HEK293 (cell line): ENCODE results near the gene ANO2.

ENCODE experiments used
- CTCF ChIA-PET: fragments of 350-600 bp; formaldehyde crosslinking; extraction: SDS; loops from one replicate; lab custom pipeline; 2021; ENCODE audit warnings: antibody characterized with exemption; lab: Yijun Ruan, JAX
- POLR2A ChIA-PET: fragments of 300-600 bp; formaldehyde crosslinking; extraction: SDS; loops from one replicate; lab custom pipeline; 2020; ENCODE audit warnings: antibody characterized with exemption, inconsistent platforms; lab: Yijun Ruan, JAX
- H3K27ac ChIP-seq: fragments of 200-500 bp; sonication (Bioruptor generic); 2 replicates; pipeline ENCODE4 v1.5.1; 2014; ENCODE audit warnings: low read depth, low read length, control low read depth, inconsistent platforms; ENCODE audit errors: extremely low read depth
- H3K36me3 ChIP-seq, 2 experiments: fragments of 200-500 bp in 1 of 2; sonication (Bioruptor generic) in 1 of 2; 1 replicate in 1 of 2; 2 replicates in 1 of 2; pipeline ENCODE4 v1.5.1; 2014 to 2017; ENCODE audit warnings: inconsistent platforms in 2 of 2, low read length in 2 of 2; ENCODE audit not compliant: control insufficient read depth in 2 of 2, insufficient read depth in 1 of 2
- H3K4me1 ChIP-seq: fragments of 200-500 bp; sonication (Bioruptor generic); 2 replicates; pipeline ENCODE4 v1.5.1; 2014; ENCODE audit warnings: mild to moderate bottlenecking, low read length, inconsistent platforms; ENCODE audit not compliant: control insufficient read depth, insufficient read depth
- H3K4me3 ChIP-seq: 2 replicates; pipeline ENCODE4 v1.5.1; 2011; ENCODE audit warnings: low read depth, mild to moderate bottlenecking, control low read depth, low read length, moderate library complexity
- H3K9me3 ChIP-seq: fragments of 200-500 bp; sonication (Bioruptor generic); 2 replicates; pipeline ENCODE4 v1.5.1; 2014; ENCODE audit warnings: low read depth, low read length, inconsistent platforms; ENCODE audit not compliant: control insufficient read depth, insufficient read depth
- GLI2 ChIP-seq: fragments of 450-650 bp; formaldehyde crosslinking; IDR thresholded peaks from 2 replicates; pipeline ENCODE4; 2017; ENCODE audit warnings: missing biosample characterization, missing genetic modification characterization, low read depth, borderline replicate concordance
- YY2 ChIP-seq: fragments of 450-650 bp; formaldehyde crosslinking; IDR thresholded peaks from 2 replicates; pipeline ENCODE4 v1.5.1; 2016; ENCODE audit warnings: missing biosample characterization, missing genetic modification characterization
- ZBTB20 ChIP-seq: fragments of 450-650 bp; formaldehyde crosslinking; IDR thresholded peaks from 2 replicates; pipeline ENCODE4 v1.5.1; 2016; ENCODE audit warnings: missing biosample characterization, missing genetic modification characterization
- ZNF174 ChIP-seq: fragments of 450-650 bp; formaldehyde crosslinking; IDR thresholded peaks from 2 replicates; pipeline ENCODE4 v1.5.0; 2017; ENCODE audit warnings: missing biosample characterization, mild to moderate bottlenecking, missing genetic modification characterization
- ZNF19 ChIP-seq: fragments of 450-650 bp; formaldehyde crosslinking; IDR thresholded peaks from 2 replicates; pipeline ENCODE4; 2016; ENCODE audit warnings: missing biosample characterization, missing genetic modification characterization, low read depth
- ZNF239 ChIP-seq: fragments of 450-650 bp; formaldehyde crosslinking; IDR thresholded peaks from 2 replicates; pipeline ENCODE4 v1.5.1; 2016; ENCODE audit warnings: missing biosample characterization, missing genetic modification characterization
- ZNF24 ChIP-seq: fragments of 450-650 bp; formaldehyde crosslinking; IDR thresholded peaks from 2 replicates; pipeline ENCODE4 v1.5.1; 2016; ENCODE audit warnings: missing biosample characterization, missing genetic modification characterization
- ZNF266 ChIP-seq: fragments of 450-650 bp; formaldehyde crosslinking; IDR thresholded peaks from 2 replicates; pipeline ENCODE4 v1.5.1; 2016; ENCODE audit warnings: missing biosample characterization, missing genetic modification characterization, low read depth
- ZNF473 ChIP-seq: fragments of 450-650 bp; formaldehyde crosslinking; IDR thresholded peaks from 2 replicates; pipeline ENCODE4 v1.5.1; 2017; ENCODE audit warnings: missing biosample characterization, missing genetic modification characterization
- ZNF510 ChIP-seq: fragments of 450-650 bp; formaldehyde crosslinking; IDR thresholded peaks from 2 replicates; pipeline ENCODE4 v1.5.1; 2018; ENCODE audit warnings: mild to moderate bottlenecking, missing genetic modification characterization, missing biosample characterization; ENCODE audit not compliant: insufficient replicate concordance
- ZNF548 ChIP-seq: fragments of 450-650 bp; formaldehyde crosslinking; IDR thresholded peaks from 2 replicates; pipeline ENCODE4 v1.5.1; 2016; ENCODE audit warnings: missing biosample characterization, missing genetic modification characterization
- ZNF596 ChIP-seq: fragments of 450-650 bp; IDR thresholded peaks from 2 replicates; pipeline ENCODE4 v1.5.0; 2018; ENCODE audit warnings: missing biosample characterization, mild to moderate bottlenecking, missing genetic modification characterization, moderate library complexity
- ZNF654 ChIP-seq: fragments of 450-650 bp; formaldehyde crosslinking; IDR thresholded peaks from 2 replicates; pipeline ENCODE4 v1.5.1; 2016; ENCODE audit warnings: low read depth, missing biosample characterization, missing genetic modification characterization
- ZNF701 ChIP-seq: fragments of 450-650 bp; formaldehyde crosslinking; IDR thresholded peaks from 2 replicates; pipeline ENCODE4 v1.5.1; 2016; ENCODE audit warnings: missing biosample characterization, missing genetic modification characterization
- ZNF777 ChIP-seq: fragments of 450-650 bp; formaldehyde crosslinking; IDR thresholded peaks from 2 replicates; pipeline ENCODE4 v1.5.1; 2017; ENCODE audit warnings: missing biosample characterization, missing genetic modification characterization, borderline replicate concordance
- ZNF791 ChIP-seq: fragments of 450-650 bp; formaldehyde crosslinking; IDR thresholded peaks from 2 replicates; pipeline ENCODE4 v1.5.1; 2016; ENCODE audit warnings: missing biosample characterization, missing genetic modification characterization
- ZXDB ChIP-seq: fragments of 450-650 bp; formaldehyde crosslinking; IDR thresholded peaks from 2 replicates; pipeline ENCODE4 v1.5.1; 2016; ENCODE audit warnings: missing biosample characterization, missing genetic modification characterization
- TF ChIP-seq, protein P1 (sequence below): fragments of 450-650 bp; formaldehyde crosslinking; IDR thresholded peaks from 2 replicates; pipeline ENCODE4 v1.5.1; 2016; ENCODE audit warnings: missing biosample characterization, missing genetic modification characterization, borderline replicate concordance
- TF ChIP-seq, protein P2 (sequence below): fragments of 450-650 bp; formaldehyde crosslinking; IDR thresholded peaks from 2 replicates; pipeline ENCODE4 v1.5.1; 2016; ENCODE audit warnings: missing biosample characterization, missing genetic modification characterization
- TF ChIP-seq, protein P3 (sequence below): fragments of 450-650 bp; IDR thresholded peaks from 2 replicates; pipeline ENCODE4 v1.5.1; 2018; ENCODE audit warnings: missing biosample characterization, missing genetic modification characterization
- TF ChIP-seq, protein P4 (sequence below): fragments of 450-650 bp; formaldehyde crosslinking; IDR thresholded peaks from 2 replicates; pipeline ENCODE4 v1.5.1; 2016; ENCODE audit warnings: missing biosample characterization, missing genetic modification characterization, borderline replicate concordance

The ANO2 gene

DNA sequence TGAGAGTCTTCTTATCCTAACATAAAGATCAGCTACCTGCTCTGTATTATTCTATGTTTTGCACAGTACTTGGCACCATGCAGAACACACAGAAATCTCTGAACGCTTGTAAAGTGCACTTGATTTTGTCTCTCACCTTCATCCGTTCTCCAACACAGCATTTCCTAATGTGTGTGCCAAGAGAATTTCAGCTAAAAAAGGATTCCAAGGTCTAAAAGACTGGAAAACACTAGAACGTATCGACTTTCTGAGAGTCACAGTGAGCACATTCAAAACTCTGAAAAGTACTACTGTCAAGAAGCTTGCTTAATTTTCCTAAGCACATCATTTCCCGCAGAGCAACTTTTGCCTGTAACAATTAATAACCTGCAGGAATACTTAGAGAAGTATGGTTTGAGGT, 211.1 kb downstream of the ANO2 start:
- no peaks in the 10 kb centered on the region for H3K4me1 ChIP-seq
- H3K9me3 ChIP-seq: no peaks in the 10 kb centered on the region
- H3K36me3 ChIP-seq: no peaks in the 10 kb centered on the region
- ChIA-PET CTCF (interaction anchor here (0.8 to 3.5 kb wide), 4 partner anchors 11 to 61 kb away, joined by 3 to 19 read pairs (median 4); no protein-coding TSS in a partner anchor), POLR2A (no interaction called here)
- TF ChIP-seq, protein P1, sequence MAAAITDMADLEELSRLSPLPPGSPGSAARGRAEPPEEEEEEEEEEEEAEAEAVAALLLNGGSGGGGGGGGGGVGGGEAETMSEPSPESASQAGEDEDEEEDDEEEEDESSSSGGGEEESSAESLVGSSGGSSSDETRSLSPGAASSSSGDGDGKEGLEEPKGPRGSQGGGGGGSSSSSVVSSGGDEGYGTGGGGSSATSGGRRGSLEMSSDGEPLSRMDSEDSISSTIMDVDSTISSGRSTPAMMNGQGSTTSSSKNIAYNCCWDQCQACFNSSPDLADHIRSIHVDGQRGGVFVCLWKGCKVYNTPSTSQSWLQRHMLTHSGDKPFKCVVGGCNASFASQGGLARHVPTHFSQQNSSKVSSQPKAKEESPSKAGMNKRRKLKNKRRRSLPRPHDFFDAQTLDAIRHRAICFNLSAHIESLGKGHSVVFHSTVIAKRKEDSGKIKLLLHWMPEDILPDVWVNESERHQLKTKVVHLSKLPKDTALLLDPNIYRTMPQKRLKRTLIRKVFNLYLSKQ (tag by site-specific recombination): no peak
- no peak for TF ChIP-seq ZNF174 (tag by site-specific recombination)
- H3K27ac ChIP-seq: no peak overlapping the region
- H3K4me3 ChIP-seq: no peak overlapping the region

DNA sequence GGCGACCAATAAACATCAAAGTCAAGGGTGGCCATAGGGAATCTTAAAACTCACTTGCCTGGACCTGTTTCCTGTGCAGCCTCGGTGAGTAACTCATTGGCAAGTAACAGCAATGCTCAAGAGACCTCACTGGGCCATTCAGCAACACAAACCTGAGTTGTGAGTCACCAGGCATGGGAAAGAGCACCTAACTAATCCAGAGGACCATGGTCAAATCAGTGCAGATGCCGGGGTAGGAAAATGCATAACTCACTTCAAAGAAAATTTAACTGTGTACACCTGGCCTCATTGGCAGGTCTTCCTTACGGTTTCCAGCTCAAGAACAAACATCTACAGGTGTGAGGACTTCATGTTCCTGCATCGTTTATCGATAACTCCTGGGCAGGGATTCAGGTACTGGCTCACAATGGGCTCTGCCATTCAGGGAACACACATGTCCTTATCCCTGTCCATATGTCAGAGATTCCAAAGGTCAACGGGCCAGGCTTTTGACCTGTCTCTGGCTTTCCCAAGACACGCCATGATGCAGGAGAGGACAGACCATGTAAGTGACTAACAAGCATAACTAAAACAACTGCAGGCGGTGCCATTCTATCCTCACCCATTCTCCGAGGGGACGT, 211.8 kb downstream of the ANO2 start:
- H3K9me3 ChIP-seq: no peaks in the 10 kb centered on the region
- no peak overlapping the region for H3K4me3 ChIP-seq
- no peak overlapping the region for H3K27ac ChIP-seq
- POLR2A ChIA-PET: no interaction called here
- H3K36me3 ChIP-seq: no peaks in the 10 kb centered on the region
- CTCF ChIA-PET: interaction anchor here (0.8 to 3.5 kb wide), 3 partner anchors 12 to 62 kb away, joined by 3 to 19 read pairs (median 4); no protein-coding TSS in a partner anchor
- H3K4me1 ChIP-seq: no peaks in the 10 kb centered on the region
- TF ChIP-seq ZNF777: no peak
- TF ChIP-seq YY2 (tag by site-specific recombination): no peak
- TF ChIP-seq ZBTB20: no peak
- TF ChIP-seq ZNF654 (tag by site-specific recombination): no peak
- TF ChIP-seq ZNF510 (tag by site-specific recombination): no peak

DNA sequence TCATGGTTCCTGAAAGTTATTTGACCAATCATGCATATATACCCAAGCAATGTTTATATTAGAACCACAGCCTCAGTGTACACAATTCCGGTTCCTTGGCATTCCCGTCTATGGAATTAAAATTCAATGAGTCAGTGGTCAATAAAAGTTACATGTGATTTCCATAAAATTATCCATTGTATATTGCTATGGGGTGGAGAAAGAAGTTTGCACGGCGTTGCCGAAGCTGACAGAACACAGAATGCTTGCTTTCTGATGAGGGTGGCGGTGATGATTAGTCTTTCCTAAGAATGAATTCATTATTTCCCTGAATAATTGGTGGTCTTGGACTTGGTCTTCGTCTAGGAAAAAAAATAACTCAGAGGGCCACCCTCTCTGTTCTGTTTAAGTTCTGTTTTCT, 214.1 kb downstream of the ANO2 start:
- ChIA-PET CTCF (interaction anchor here (2.6 kb wide), 1 partner anchor 15 kb away, joined by 13 read pairs; no protein-coding TSS in a partner anchor), POLR2A (no interaction called here)
- no peak for TF ChIP-seq ZNF24 (tag by site-specific recombination)
- no peak for TF ChIP-seq ZXDB (tag by site-specific recombination)
- TF ChIP-seq, protein P2, sequence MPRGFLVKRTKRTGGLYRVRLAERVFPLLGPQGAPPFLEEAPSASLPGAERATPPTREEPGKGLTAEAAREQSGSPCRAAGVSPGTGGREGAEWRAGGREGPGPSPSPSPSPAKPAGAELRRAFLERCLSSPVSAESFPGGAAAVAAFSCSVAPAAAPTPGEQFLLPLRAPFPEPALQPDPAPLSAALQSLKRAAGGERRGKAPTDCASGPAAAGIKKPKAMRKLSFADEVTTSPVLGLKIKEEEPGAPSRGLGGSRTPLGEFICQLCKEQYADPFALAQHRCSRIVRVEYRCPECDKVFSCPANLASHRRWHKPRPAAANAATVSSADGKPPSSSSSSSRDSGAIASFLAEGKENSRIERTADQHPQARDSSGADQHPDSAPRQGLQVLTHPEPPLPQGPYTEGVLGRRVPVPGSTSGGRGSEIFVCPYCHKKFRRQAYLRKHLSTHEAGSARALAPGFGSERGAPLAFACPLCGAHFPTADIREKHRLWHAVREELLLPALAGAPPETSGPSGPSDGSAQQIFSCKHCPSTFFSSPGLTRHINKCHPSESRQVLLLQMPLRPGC: no peak
- TF ChIP-seq, protein P3, sequence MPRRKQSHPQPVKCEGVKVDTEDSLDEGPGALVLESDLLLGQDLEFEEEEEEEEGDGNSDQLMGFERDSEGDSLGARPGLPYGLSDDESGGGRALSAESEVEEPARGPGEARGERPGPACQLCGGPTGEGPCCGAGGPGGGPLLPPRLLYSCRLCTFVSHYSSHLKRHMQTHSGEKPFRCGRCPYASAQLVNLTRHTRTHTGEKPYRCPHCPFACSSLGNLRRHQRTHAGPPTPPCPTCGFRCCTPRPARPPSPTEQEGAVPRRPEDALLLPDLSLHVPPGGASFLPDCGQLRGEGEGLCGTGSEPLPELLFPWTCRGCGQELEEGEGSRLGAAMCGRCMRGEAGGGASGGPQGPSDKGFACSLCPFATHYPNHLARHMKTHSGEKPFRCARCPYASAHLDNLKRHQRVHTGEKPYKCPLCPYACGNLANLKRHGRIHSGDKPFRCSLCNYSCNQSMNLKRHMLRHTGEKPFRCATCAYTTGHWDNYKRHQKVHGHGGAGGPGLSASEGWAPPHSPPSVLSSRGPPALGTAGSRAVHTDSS (tag by site-specific recombination): no peak
- no peak for TF ChIP-seq ZNF473 (tag by site-specific recombination)
- TF ChIP-seq ZNF596 (tag by site-specific recombination): no peak
- TF ChIP-seq, protein P4, sequence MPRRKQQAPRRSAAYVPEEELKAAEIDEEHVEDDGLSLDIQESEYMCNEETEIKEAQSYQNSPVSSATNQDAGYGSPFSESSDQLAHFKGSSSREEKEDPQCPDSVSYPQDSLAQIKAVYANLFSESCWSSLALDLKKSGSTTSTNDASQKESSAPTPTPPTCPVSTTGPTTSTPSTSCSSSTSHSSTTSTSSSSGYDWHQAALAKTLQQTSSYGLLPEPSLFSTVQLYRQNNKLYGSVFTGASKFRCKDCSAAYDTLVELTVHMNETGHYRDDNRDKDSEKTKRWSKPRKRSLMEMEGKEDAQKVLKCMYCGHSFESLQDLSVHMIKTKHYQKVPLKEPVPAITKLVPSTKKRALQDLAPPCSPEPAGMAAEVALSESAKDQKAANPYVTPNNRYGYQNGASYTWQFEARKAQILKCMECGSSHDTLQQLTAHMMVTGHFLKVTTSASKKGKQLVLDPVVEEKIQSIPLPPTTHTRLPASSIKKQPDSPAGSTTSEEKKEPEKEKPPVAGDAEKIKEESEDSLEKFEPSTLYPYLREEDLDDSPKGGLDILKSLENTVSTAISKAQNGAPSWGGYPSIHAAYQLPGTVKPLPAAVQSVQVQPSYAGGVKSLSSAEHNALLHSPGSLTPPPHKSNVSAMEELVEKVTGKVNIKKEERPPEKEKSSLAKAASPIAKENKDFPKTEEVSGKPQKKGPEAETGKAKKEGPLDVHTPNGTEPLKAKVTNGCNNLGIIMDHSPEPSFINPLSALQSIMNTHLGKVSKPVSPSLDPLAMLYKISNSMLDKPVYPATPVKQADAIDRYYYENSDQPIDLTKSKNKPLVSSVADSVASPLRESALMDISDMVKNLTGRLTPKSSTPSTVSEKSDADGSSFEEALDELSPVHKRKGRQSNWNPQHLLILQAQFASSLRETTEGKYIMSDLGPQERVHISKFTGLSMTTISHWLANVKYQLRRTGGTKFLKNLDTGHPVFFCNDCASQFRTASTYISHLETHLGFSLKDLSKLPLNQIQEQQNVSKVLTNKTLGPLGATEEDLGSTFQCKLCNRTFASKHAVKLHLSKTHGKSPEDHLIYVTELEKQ: no peak
- TF ChIP-seq, protein P1 (tag by site-specific recombination): no peak
- TF ChIP-seq ZNF791: no peak
- TF ChIP-seq ZNF19 (tag by site-specific recombination): no peak
- no peak for TF ChIP-seq ZNF548 (tag by site-specific recombination)
- no peak for TF ChIP-seq GLI2
- TF ChIP-seq ZNF239 (tag by site-specific recombination): no peak
- TF ChIP-seq ZNF266 (tag by site-specific recombination): no peak
- TF ChIP-seq ZNF701 (tag by site-specific recombination): no peak
- no peaks in the 10 kb centered on the region for H3K4me1 ChIP-seq
- H3K4me3 ChIP-seq: no peak overlapping the region
- H3K27ac ChIP-seq: no peak overlapping the region
- H3K9me3 ChIP-seq: no peaks in the 10 kb centered on the region
- H3K36me3 ChIP-seq: no peaks in the 10 kb centered on the region
